Breast epithelium (tissue), 3 donors: ENCODE results near the gene EML1.

Experiments
- POLR2AphosphoS5 ChIP-seq, 3 donors: sonication (generic); formaldehyde crosslinking; IDR thresholded peaks; one replicate each; pipeline ENCODE4 v1.6.1; 2017; ENCODE audit warnings: antibody characterized with exemption in 3 of 3
- TF ChIP-seq, protein P1 (sequence below), 3 donors: fragments of 450-650 bp; IDR thresholded peaks; one replicate each; pipeline ENCODE4 v1.5.1; 2016 to 2017; ENCODE audit warnings: antibody characterized with exemption in 3 of 3, mild to moderate bottlenecking in 3 of 3, moderate library complexity in 3 of 3

GRCh38 chr14:99785426-99785825 lies 7.8 kb upstream of the EML1 start:
- TF ChIP-seq, protein P1, sequence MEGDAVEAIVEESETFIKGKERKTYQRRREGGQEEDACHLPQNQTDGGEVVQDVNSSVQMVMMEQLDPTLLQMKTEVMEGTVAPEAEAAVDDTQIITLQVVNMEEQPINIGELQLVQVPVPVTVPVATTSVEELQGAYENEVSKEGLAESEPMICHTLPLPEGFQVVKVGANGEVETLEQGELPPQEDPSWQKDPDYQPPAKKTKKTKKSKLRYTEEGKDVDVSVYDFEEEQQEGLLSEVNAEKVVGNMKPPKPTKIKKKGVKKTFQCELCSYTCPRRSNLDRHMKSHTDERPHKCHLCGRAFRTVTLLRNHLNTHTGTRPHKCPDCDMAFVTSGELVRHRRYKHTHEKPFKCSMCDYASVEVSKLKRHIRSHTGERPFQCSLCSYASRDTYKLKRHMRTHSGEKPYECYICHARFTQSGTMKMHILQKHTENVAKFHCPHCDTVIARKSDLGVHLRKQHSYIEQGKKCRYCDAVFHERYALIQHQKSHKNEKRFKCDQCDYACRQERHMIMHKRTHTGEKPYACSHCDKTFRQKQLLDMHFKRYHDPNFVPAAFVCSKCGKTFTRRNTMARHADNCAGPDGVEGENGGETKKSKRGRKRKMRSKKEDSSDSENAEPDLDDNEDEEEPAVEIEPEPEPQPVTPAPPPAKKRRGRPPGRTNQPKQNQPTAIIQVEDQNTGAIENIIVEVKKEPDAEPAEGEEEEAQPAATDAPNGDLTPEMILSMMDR (IDR thresholded peaks at IDR 0.05), result no peak
- no peak for TF ChIP-seq POLR2AphosphoS5 (IDR thresholded peaks at IDR 0.05)
